Progenitor cell of endocrine pancreas (in vitro differentiated cells): ENCODE measurements around the gene VPS13D. TPM values are rescaled to one million over a fixed set of nuclear protein-coding genes. Genes with fewer than 3 reads are reported as not detected.

Experiments used
- DNase-seq: peaks from one replicate; pipeline ENCODE4 v3.0.0; 2021; ENCODE audit warnings: low spot score; ENCODE audit not compliant: unreplicated experiment
- H3K27ac Mint-ChIP-seq: 2 replicates; pipeline ENCODE4 v1.8.0; 2021; ENCODE audit warnings: mild to moderate bottlenecking, moderate library complexity, mixed read lengths
- H3K27me3 Mint-ChIP-seq: 2 replicates; pipeline ENCODE4 v1.8.0; 2021; ENCODE audit warnings: mixed read lengths
- H3K36me3 Mint-ChIP-seq: 2 replicates; pipeline ENCODE4 v1.8.0; 2022; ENCODE audit warnings: mixed read lengths; ENCODE audit not compliant: insufficient read depth
- H3K4me1 Mint-ChIP-seq: 2 replicates; pipeline ENCODE4 v1.8.0; 2021; ENCODE audit warnings: low read depth, mixed read lengths
- H3K4me3 Mint-ChIP-seq: 2 replicates; pipeline ENCODE4 v1.8.0; 2021; ENCODE audit warnings: low read depth, mild to moderate bottlenecking, moderate library complexity, mixed read lengths
- H3K9me3 Mint-ChIP-seq: 2 replicates; pipeline ENCODE4 v1.8.0; 2021; ENCODE audit warnings: low read depth, mixed read lengths
- total RNA-seq: library from RNA; stranded (reverse); gene quantifications from 2 replicates; pipeline ENCODE4 v1.2.1, GENCODE V29; 2021
- TF ChIP-seq, protein P1 (sequence below): fragments of 200-600 bp; sonication (generic); IDR thresholded peaks from one replicate; pipeline ENCODE4 v1.5.0; 2021; ENCODE audit warnings: antibody characterized with exemption, mild to moderate bottlenecking; ENCODE audit not compliant: unreplicated experiment

The VPS13D gene
- total RNA-seq, 1 donor from 2014 or later, result 41.9 TPM

DNA sequence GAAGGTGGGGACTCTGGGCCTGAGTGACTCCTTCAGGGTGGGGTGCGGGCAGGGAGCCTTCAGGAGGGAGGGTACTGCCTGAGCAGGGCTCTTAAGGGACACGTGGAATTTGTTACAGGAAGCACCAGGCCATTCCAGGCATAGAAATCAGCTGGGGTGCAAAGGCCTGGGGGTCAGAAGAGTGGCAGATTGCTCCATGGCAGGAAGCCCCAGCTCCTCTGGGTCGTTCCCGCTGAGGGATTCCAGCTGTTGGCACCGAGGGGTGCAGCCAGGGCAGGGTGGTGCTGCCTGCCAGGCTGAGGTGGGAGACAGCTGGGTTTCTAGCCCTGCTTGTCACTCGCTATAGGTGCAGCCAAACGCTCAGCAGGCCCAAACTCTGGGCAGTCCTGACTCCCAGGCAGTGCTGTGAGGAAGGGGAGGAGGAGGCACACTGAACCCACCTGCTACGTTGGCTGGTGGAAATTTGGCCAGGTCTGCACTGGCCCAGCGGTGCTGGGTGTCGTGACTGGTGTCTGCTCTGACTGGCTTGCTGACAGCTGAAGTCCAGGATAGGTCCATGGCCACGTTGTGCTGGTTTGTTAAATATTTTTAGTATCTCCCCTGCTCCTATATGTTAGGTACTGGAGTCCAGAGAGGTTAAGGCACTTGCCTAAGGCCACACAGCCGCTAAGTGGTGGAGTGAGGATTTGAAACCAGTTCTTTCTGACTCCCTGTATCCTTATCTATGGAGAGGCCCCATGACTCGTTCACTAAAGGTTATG lies 43.7 kb upstream of the VPS13D start:
- H3K36me3 Mint-ChIP-seq, result no peaks in the 10 kb centered on the region
- H3K27ac Mint-ChIP-seq, result peak overlapping the region; percentile 67
- H3K4me1 Mint-ChIP-seq, result peaks cover 8% of the 10 kb centered on the region
- no peak for DNase-seq
- TF ChIP-seq, protein P1, sequence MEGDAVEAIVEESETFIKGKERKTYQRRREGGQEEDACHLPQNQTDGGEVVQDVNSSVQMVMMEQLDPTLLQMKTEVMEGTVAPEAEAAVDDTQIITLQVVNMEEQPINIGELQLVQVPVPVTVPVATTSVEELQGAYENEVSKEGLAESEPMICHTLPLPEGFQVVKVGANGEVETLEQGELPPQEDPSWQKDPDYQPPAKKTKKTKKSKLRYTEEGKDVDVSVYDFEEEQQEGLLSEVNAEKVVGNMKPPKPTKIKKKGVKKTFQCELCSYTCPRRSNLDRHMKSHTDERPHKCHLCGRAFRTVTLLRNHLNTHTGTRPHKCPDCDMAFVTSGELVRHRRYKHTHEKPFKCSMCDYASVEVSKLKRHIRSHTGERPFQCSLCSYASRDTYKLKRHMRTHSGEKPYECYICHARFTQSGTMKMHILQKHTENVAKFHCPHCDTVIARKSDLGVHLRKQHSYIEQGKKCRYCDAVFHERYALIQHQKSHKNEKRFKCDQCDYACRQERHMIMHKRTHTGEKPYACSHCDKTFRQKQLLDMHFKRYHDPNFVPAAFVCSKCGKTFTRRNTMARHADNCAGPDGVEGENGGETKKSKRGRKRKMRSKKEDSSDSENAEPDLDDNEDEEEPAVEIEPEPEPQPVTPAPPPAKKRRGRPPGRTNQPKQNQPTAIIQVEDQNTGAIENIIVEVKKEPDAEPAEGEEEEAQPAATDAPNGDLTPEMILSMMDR, result no peak
- no peak overlapping the region for H3K4me3 Mint-ChIP-seq
- H3K9me3 Mint-ChIP-seq, result no peaks in the 10 kb centered on the region
- peaks cover 16% of the 10 kb centered on the region for H3K27me3 Mint-ChIP-seq

GRCh38 chr1:12186679-12186985 lies 43.2 kb upstream of the VPS13D start:
- Mint-ChIP-seq H3K9me3 (no peaks in the 10 kb centered on the region), H3K4me1 (peaks cover 8% of the 10 kb centered on the region), H3K36me3 (no peaks in the 10 kb centered on the region), H3K27me3 (peaks cover 17% of the 10 kb centered on the region), H3K27ac (no peak overlapping the region), H3K4me3 (no peak overlapping the region)
- no peak for DNase-seq
- TF ChIP-seq, protein P1, result no peak

- peaks cover 8% of the 10 kb centered on the region for H3K4me1 Mint-ChIP-seq
Observed at GRCh38 chr1:12188115-12188514, 41.7 kb upstream of the VPS13D start.

GRCh38 chr1:12188657-12189327 lies 41.0 kb upstream of the VPS13D start:
- TF ChIP-seq, protein P1, result no peak
- no peak overlapping the region for H3K27ac Mint-ChIP-seq
- no peak for DNase-seq
- H3K9me3 Mint-ChIP-seq, result no peaks in the 10 kb centered on the region
- H3K27me3 Mint-ChIP-seq, result peaks cover 25% of the 10 kb centered on the region
- H3K4me1 Mint-ChIP-seq, result peaks cover 7% of the 10 kb centered on the region
- H3K4me3 Mint-ChIP-seq, result no peak overlapping the region
- H3K36me3 Mint-ChIP-seq, result no peaks in the 10 kb centered on the region

More at GRCh38 chr1:12188115-12188514, 41.7 kb upstream of the VPS13D start:
- Mint-ChIP-seq H3K9me3 (no peaks in the 10 kb centered on the region), H3K36me3 (no peaks in the 10 kb centered on the region), H3K27me3 (peaks cover 24% of the 10 kb centered on the region), H3K27ac (no peak overlapping the region), H3K4me3 (no peak overlapping the region)
- DNase-seq, result no peak
- TF ChIP-seq, protein P1, result no peak

DNA sequence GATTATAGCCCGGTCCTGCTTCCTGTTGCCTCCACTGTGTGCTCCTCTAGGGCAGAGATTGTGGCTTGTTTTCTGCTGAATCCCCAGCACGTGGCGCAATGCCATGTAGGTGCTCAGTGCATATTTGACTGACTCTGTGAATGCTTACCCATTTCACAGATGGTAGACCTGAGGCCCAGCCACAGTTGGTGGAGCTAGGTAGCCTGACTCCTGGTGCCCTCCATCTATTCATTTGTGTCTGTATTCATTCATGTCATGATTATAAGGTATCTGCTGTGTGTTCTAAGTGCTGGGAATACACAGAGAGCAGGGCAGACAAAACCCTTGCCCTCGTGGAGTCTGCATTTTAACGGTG lies 40.5 kb upstream of the VPS13D start:
- TF ChIP-seq, protein P1, result no peak
- Mint-ChIP-seq H3K9me3 (no peaks in the 10 kb centered on the region), H3K27me3 (peaks cover 30% of the 10 kb centered on the region), H3K4me1 (peaks cover 2% of the 10 kb centered on the region), H3K27ac (no peak overlapping the region), H3K36me3 (no peaks in the 10 kb centered on the region), H3K4me3 (no peak overlapping the region)
- no peak for DNase-seq
